ENCODE data around the gene KBTBD8.
A peak's percentile ranks its signal among the peaks of the same experiment; 100 is the strongest.

Gene KBTBD8

DNA sequence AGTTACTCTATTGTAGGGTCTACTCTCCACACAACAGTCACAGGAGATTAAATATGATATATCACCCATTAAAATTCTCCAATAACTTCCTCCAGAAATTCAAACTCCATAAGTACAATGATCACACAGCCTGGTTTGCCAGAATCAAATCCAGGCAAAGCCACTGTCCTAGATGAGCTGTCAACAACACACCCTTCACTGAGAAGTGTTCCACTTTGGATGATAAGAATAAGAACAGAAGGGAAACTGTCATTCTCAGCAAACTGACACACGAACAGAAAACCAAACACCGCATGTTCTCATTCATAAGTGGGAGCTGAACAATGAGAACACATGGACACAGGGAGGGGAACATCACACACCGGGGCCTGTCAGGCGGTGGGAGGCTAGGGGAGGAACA, 41.4 kb upstream of the KBTBD8 start:
- H3K27me3 ChIP-seq (replicated peaks; ENCODE audit: control insufficient read depth, insufficient read depth, low read length), result no peaks in the 10 kb centered on the region
- no peak overlapping the region for H3K4me3 ChIP-seq (replicated peaks; ENCODE audit: low read depth, low read length)
- H3K36me3 ChIP-seq (ENCODE audit: control insufficient read depth, insufficient read depth, low read length), result no peaks in the 10 kb centered on the region
- DNase-seq (ENCODE audit: extremely low read depth, insufficient read length), result no peak
- TF ChIP-seq, protein P1, sequence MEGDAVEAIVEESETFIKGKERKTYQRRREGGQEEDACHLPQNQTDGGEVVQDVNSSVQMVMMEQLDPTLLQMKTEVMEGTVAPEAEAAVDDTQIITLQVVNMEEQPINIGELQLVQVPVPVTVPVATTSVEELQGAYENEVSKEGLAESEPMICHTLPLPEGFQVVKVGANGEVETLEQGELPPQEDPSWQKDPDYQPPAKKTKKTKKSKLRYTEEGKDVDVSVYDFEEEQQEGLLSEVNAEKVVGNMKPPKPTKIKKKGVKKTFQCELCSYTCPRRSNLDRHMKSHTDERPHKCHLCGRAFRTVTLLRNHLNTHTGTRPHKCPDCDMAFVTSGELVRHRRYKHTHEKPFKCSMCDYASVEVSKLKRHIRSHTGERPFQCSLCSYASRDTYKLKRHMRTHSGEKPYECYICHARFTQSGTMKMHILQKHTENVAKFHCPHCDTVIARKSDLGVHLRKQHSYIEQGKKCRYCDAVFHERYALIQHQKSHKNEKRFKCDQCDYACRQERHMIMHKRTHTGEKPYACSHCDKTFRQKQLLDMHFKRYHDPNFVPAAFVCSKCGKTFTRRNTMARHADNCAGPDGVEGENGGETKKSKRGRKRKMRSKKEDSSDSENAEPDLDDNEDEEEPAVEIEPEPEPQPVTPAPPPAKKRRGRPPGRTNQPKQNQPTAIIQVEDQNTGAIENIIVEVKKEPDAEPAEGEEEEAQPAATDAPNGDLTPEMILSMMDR (IDR thresholded peaks at IDR 0.05; ENCODE audit: insufficient read depth, low read length, poor library complexity, severe bottlenecking), result no peak

DNA sequence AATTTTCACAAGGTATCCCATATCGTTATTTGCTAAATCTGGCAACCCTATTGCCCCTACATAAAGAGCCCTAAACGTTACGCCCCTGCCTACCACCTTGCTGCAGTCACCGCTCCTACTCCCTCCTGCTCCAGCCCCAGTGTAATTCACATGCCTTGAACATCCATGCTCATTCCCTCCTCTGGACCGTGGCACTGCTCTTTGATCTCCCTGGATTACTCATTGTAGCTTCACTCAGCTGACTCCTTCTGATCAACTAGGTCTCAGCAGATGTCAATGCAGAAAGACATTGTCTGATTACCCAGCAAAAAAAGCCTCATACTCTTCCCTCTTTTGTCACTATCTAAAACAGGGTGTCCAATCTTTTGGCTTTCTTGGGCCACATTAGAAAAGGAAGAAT, 40.7 kb upstream of the KBTBD8 start:
- Histone ChIP-seq H3K36me3 (ENCODE audit: control insufficient read depth, insufficient read depth, low read length) (no peaks in the 10 kb centered on the region), H3K4me3 (replicated peaks; ENCODE audit: low read depth, low read length) (no peak overlapping the region), H3K27me3 (replicated peaks; ENCODE audit: control insufficient read depth, insufficient read depth, low read length) (no peaks in the 10 kb centered on the region)
- TF ChIP-seq, protein P1 (IDR thresholded peaks at IDR 0.05; ENCODE audit: insufficient read depth, low read length, poor library complexity, severe bottlenecking), result no peak
- no peak for DNase-seq (ENCODE audit: extremely low read depth, insufficient read length)

DNA sequence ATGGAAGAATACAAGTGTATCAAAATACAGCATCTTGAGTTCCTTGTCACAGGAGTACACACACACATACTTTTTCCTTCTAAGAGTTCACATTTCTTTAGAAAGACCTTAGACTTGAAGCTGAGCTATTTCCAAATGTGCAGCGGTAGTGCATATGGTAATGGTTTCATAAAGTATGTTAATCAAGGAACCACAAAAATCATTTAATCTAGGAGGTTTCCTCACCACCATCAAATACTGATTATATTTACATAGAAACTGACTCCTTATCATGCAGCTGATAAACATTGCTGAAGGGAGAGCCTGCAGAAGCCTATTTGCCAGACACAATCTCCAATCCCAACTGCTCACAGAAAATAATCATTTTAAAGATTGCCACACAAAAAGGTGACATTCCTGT, 40.0 kb upstream of the KBTBD8 start:
- TF ChIP-seq, protein P1 (IDR thresholded peaks at IDR 0.05; ENCODE audit: insufficient read depth, low read length, poor library complexity, severe bottlenecking), result no peak
- Histone ChIP-seq H3K36me3 (ENCODE audit: control insufficient read depth, insufficient read depth, low read length) (no peaks in the 10 kb centered on the region), H3K27me3 (replicated peaks; ENCODE audit: control insufficient read depth, insufficient read depth, low read length) (no peaks in the 10 kb centered on the region), H3K4me3 (replicated peaks; ENCODE audit: low read depth, low read length) (no peak overlapping the region)
- no peak for DNase-seq (ENCODE audit: extremely low read depth, insufficient read length)

DNA sequence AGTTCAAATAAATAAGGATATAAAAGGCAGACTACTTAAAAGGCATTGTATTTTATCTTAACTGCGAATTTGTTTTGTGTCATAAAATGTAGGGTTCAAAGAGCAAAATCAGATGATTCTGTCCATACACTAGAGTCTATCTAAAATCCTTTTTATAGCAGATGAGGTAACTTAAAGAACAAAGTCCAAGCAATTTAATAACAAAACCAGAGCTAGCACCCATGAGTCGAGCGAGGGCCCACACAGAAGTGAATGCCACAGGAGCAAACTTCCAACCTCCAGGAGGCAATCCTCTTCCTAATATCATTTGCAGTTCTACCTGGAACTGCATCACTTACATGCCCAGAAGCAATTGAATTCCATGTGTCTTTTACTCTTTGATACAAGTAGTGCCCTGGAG, 35.4 kb upstream of the KBTBD8 start:
- TF ChIP-seq, protein P1 (IDR thresholded peaks at IDR 0.05; ENCODE audit: insufficient read depth, low read length, poor library complexity, severe bottlenecking), result no peak

DNA sequence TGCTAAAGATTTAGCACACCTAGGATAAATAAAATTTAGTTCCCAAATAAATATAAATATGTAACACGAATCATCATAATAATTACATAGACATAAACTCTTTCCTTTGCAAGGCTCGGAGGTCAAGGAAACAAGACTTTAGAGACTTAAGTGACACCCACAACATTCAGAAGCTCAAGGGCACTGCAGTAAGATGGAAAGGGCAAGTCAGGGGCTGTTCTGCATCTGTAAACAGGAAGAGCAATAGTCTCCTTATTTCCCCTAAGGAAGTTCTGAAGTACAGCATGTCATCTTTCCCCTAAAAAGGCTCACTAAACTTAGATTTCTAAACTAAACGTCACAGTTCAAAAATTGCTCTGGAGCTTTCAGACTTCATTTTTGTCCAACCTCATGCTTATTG, 26.9 kb upstream of the KBTBD8 start:
- Histone ChIP-seq H3K27me3 (replicated peaks; ENCODE audit: control insufficient read depth, insufficient read depth, low read length) (peaks cover 1% of the 10 kb centered on the region; the same call in 1 of the 2 replicates), H3K36me3 (ENCODE audit: control insufficient read depth, insufficient read depth, low read length) (no peaks in the 10 kb centered on the region), H3K4me3 (replicated peaks; ENCODE audit: low read depth, low read length) (no peak overlapping the region)
- TF ChIP-seq, protein P1 (IDR thresholded peaks at IDR 0.05; ENCODE audit: insufficient read depth, low read length, poor library complexity, severe bottlenecking), result no peak
- no peak for DNase-seq (ENCODE audit: extremely low read depth, insufficient read length)

More for the DNA sequence above, 35.4 kb upstream of the KBTBD8 start:
- Histone ChIP-seq H3K4me3 (replicated peaks; ENCODE audit: low read depth, low read length) (no peak overlapping the region), H3K27me3 (replicated peaks; ENCODE audit: control insufficient read depth, insufficient read depth, low read length) (no peaks in the 10 kb centered on the region), H3K36me3 (ENCODE audit: control insufficient read depth, insufficient read depth, low read length) (no peaks in the 10 kb centered on the region)
- DNase-seq (ENCODE audit: extremely low read depth, insufficient read length), result no peak

DNA sequence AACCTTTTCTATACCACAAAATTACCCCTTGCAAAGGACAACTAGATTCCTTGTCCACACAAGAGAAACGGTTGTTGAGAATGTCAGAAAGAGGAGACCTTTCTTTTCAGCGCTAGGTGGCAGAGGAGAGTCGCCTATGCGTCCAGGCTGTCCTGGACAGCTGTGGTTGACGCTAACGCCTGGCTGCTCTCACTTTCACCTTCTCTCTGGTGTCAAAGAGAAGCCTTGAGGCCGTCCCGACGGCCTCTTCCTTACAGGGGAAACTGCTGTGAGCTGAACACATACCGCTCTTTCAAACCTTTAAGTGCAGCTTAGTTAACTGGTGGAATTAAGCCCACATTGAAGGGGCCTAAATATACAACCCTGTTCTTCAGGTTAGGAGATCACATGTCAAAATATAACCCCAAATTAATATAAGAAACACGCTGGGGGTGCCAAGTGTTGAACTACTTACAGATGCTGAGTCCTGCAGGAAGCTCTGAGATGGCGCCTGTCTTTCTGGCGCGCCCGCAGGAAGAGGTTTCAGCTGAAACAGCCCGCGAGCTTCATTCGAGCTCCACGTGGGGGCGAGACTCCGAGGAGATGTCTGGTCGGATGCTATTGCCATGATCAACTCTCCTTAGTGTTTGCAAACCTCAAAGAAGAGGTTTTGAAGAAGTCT, 26.1 kb upstream of the KBTBD8 start:
- no peak overlapping the region for H3K4me3 ChIP-seq (replicated peaks; ENCODE audit: low read depth, low read length)

More for the DNA sequence above, 26.1 kb upstream of the KBTBD8 start:
- no peaks in the 10 kb centered on the region for H3K36me3 ChIP-seq (ENCODE audit: control insufficient read depth, insufficient read depth, low read length)
- peak; percentile 52 for DNase-seq (ENCODE audit: extremely low read depth, insufficient read length)
- TF ChIP-seq, protein P1 (IDR thresholded peaks at IDR 0.05; ENCODE audit: insufficient read depth, low read length, poor library complexity, severe bottlenecking), result peak; percentile 88
- H3K27me3 ChIP-seq (replicated peaks; ENCODE audit: control insufficient read depth, insufficient read depth, low read length), result peaks cover 1% of the 10 kb centered on the region; the same call in 1 of the 2 replicates
